Adrenal gland (tissue), 5 donors: ENCODE measurements around the gene SSC4D.

Experiments used
- POLR2A ChIP-seq, 2 donors: fragments of 450-650 bp; IDR thresholded peaks; one replicate each; pipeline ENCODE4 v1.6.1; 2017; ENCODE audit warnings: antibody characterized with exemption in 2 of 2, mild to moderate bottlenecking in 2 of 2, moderate library complexity in 1 of 2
- TF ChIP-seq, protein P1 (sequence below), 6 experiments: fragments of 450-650 bp in 4 of 6; fragments of 200-600 bp in 2 of 6; sonication (generic) in 1 of 6; IDR thresholded peaks; 1 replicate in 5 of 6; 2 replicates in 1 of 6; pipeline versions ENCODE4 v1.5.1 to v1.8.0; 2016 to 2021; ENCODE audit warnings: antibody characterized with exemption in 6 of 6, mild to moderate bottlenecking in 2 of 6, moderate library complexity in 1 of 6
- donor health status: DM: no; HTN: no; CAD: no.

DNA sequence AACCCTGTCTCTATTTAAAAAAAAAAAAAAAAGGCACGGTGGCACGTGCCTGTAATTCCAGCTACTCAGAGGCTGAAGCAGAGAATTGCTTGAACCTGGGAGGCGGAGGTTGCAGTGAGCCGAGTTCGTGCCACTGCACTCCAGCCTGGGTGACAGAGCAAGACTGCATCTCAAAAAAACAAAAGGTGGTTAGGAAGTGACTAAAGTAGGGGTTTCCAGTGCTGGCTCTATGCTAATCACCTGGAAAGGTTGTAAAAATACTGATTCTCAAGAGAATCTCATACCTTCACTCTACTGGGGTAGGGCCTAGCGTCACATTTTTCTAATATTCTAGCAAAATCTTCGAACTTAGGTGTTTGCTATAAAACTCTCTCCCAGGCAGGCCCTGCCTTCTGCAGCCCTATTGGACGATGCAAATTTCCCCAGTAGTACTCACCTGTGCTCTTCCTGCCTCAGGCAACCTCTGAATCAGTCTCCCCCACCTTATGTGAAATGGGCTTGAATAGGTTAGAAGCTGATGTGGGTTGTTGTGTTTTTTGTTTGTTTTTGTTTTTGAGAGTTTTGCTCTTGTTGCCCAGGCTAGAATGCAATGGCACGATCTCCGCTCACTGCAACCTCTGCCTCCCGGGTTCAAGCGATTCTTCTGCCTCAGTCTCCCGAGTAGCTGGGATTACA lies 18.8 kb upstream of the SSC4D start:
- TF ChIP-seq, protein P1, sequence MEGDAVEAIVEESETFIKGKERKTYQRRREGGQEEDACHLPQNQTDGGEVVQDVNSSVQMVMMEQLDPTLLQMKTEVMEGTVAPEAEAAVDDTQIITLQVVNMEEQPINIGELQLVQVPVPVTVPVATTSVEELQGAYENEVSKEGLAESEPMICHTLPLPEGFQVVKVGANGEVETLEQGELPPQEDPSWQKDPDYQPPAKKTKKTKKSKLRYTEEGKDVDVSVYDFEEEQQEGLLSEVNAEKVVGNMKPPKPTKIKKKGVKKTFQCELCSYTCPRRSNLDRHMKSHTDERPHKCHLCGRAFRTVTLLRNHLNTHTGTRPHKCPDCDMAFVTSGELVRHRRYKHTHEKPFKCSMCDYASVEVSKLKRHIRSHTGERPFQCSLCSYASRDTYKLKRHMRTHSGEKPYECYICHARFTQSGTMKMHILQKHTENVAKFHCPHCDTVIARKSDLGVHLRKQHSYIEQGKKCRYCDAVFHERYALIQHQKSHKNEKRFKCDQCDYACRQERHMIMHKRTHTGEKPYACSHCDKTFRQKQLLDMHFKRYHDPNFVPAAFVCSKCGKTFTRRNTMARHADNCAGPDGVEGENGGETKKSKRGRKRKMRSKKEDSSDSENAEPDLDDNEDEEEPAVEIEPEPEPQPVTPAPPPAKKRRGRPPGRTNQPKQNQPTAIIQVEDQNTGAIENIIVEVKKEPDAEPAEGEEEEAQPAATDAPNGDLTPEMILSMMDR (IDR thresholded peaks at IDR 0.05) = no peak
- TF ChIP-seq POLR2A (IDR thresholded peaks at IDR 0.05) = no peak
